Measurements from ENCODE around the gene SKAP2. TPM values are rescaled to one million over a fixed set of nuclear protein-coding genes. Genes with fewer than 3 reads are reported as not detected.

The SKAP2 gene
- total and polyA plus RNA-seq, 8 donors, result 4.6 to 127 (median 9.6) TPM

- H3K9me3 ChIP-seq, result no peaks in the 10 kb centered on the region
- intact Hi-C loops (cut with DNase I; ENCODE audit: low total_unique reads), result no loop called here
- no peak for DNase-seq
Observed at GRCh38 chr7:26891400-26892350, 27.3 kb upstream of the SKAP2 start.

GRCh38 chr7:26880852-26881251 lies 16.5 kb upstream of the SKAP2 start:
- Histone ChIP-seq H3K9me3 (peaks cover 0 to 23% (median 20%) of the 10 kb centered on the region in 4 donors), H3K36me3 (no peaks in the 10 kb centered on the region), H3K27ac (no peak overlapping the region), H3K4me1 (no peaks in the 10 kb centered on the region), H3K27me3 (no peaks in the 10 kb centered on the region), H3K4me3 (no peak overlapping the region)
- 81 to 85% (median 84%) methylated on average over 2 of the region's 2 CpGs for WGBS, 5 donors
- intact Hi-C loops (cut with DNase I; ENCODE audit: low total_unique reads), result no loop called here
- TF ChIP-seq POLR2A (IDR thresholded peaks at IDR 0.05) (no peak), EP300 (IDR thresholded peaks at IDR 0.05) (no peak), CTCF (IDR thresholded peaks at IDR 0.05) (no peak), POLR2AphosphoS5 (IDR thresholded peaks at IDR 0.05) (no peak)
- no peak for DNase-seq

More at GRCh38 chr7:26891400-26892350, 27.3 kb upstream of the SKAP2 start:
- Histone ChIP-seq H3K27me3 (peaks cover 0 to 7% (median 2%) of the 10 kb centered on the region in 3 donors), H3K4me1 (no peaks in the 10 kb centered on the region), H3K4me3 (no peak overlapping the region), H3K27ac (no peak overlapping the region), H3K36me3 (no peaks in the 10 kb centered on the region)
- WGBS, 5 donors, result 77 to 80% (median 78%) methylated on average over 3 of the region's 3 CpGs
- TF ChIP-seq CTCF (IDR thresholded peaks at IDR 0.05), result no peak
- no peak for TF ChIP-seq EP300 (IDR thresholded peaks at IDR 0.05)
- TF ChIP-seq POLR2A (IDR thresholded peaks at IDR 0.05), result no peak
- no peak for TF ChIP-seq POLR2AphosphoS5 (IDR thresholded peaks at IDR 0.05)

GRCh38 chr7:26879671-26880070 lies 15.3 kb upstream of the SKAP2 start:
- no peak for DNase-seq
- intact Hi-C loops (cut with DNase I; ENCODE audit: low total_unique reads), result no loop called here
- TF ChIP-seq POLR2AphosphoS5 (IDR thresholded peaks at IDR 0.05) (no peak), EP300 (IDR thresholded peaks at IDR 0.05) (no peak), CTCF (IDR thresholded peaks at IDR 0.05) (no peak), POLR2A (IDR thresholded peaks at IDR 0.05) (no peak)
- 83 to 94% (median 87%) methylated on average over 1 of the region's 1 CpG for WGBS, 5 donors
- H3K36me3 ChIP-seq, result no peaks in the 10 kb centered on the region
- no peaks in the 10 kb centered on the region for H3K4me1 ChIP-seq
- H3K4me3 ChIP-seq, result no peak overlapping the region
- H3K27ac ChIP-seq, result no peak overlapping the region
- peaks cover 0 to 16% (median 11%) of the 10 kb centered on the region in 4 donors for H3K9me3 ChIP-seq
- no peaks in the 10 kb centered on the region for H3K27me3 ChIP-seq

GRCh38 chr7:26868841-26869495 lies 4.6 kb upstream of the SKAP2 start:
- H3K27me3 ChIP-seq, result peaks cover 0 to 9% (median 6%) of the 10 kb centered on the region in 3 donors
- WGBS, 5 donors, result 75 to 83% (median 81%) methylated on average over 7 of the region's 7 CpGs
- intact Hi-C loops (cut with DNase I; ENCODE audit: low total_unique reads), result no loop called here

More at GRCh38 chr7:26868841-26869495, 4.6 kb upstream of the SKAP2 start:
- H3K4me1 ChIP-seq, result peaks cover 0 to 6% (median 4%) of the 10 kb centered on the region in 4 donors
- H3K36me3 ChIP-seq, result no peaks in the 10 kb centered on the region
- TF ChIP-seq CTCF (IDR thresholded peaks at IDR 0.05) (no peak), EP300 (IDR thresholded peaks at IDR 0.05) (no peak), POLR2AphosphoS5 (IDR thresholded peaks at IDR 0.05) (no peak), POLR2A (IDR thresholded peaks at IDR 0.05) (no peak)
- no peak for DNase-seq
- H3K4me3 ChIP-seq, result no peak overlapping the region
- no peaks in the 10 kb centered on the region for H3K9me3 ChIP-seq
- no peak overlapping the region for H3K27ac ChIP-seq
